Right atrium auricular region (tissue), 2 donors: Measurements from ENCODE around the gene PXK. TPM values are rescaled to one million over a fixed set of nuclear protein-coding genes. Genes with fewer than 3 reads are reported as not detected.

Source experiments
- DNase-seq: peaks from one replicate; pipeline ENCODE4 v3.0.0-alpha.2; 2019; ENCODE audit warnings: low spot score
- H3K27ac ChIP-seq, 2 donors: fragments of 200-600 bp; sonication (generic); 1 replicate in 1 of 2; 2 replicates in 1 of 2; pipeline ENCODE4 v1.5.1; 2016 to 2019
- H3K27me3 ChIP-seq, 2 donors: fragments of 200-600 bp; sonication (generic); one replicate each; pipeline versions ENCODE4 v1.5.1 to v1.6.0; 2017 to 2019
- H3K36me3 ChIP-seq: fragments of 200-600 bp; sonication (generic); one replicate; pipeline ENCODE4 v1.5.1; 2016
- H3K4me1 ChIP-seq, 2 donors: fragments of 200-600 bp; sonication (generic); one replicate each; pipeline versions ENCODE4 v1.5.1 to v1.6.0; 2017 to 2019
- H3K4me3 ChIP-seq, 2 donors: fragments of 200-600 bp; sonication (generic); 1 replicate in 1 of 2; 2 replicates in 1 of 2; pipeline ENCODE4 v1.5.1; 2017 to 2019; ENCODE audit warnings: mild to moderate bottlenecking in 1 of 2, moderate library complexity in 1 of 2
- H3K9me3 ChIP-seq, 2 donors: fragments of 200-600 bp; sonication (generic); one replicate each; pipeline ENCODE4 v1.5.1; 2019
- CTCF ChIP-seq, 2 donors: fragments of 200-600 bp; sonication (generic); IDR thresholded peaks; one replicate each; pipeline ENCODE4 v1.5.1; 2019; ENCODE audit warnings: antibody characterized with exemption in 2 of 2
- total RNA-seq, 2 donors: library from RNA; depleted of rRNA; stranded (reverse); fragments of >200 nt; gene quantifications; one replicate each; pipeline ENCODE4 v1.1.0, GENCODE V29; 2016

PXK gene
- total RNA-seq, 2 donors from 2014 or later: 18.3 to 22.5 TPM

GRCh38 chr3:58387650-58388546 lies 55.2 kb downstream of the PXK start:
- DNase-seq: no peak
- H3K4me3 ChIP-seq: no peak overlapping the region
- TF ChIP-seq CTCF (IDR thresholded peaks at IDR 0.05): no peak
- H3K36me3 ChIP-seq: peaks cover 6% of the 10 kb centered on the region
- peaks cover 0 to 56% of the 10 kb centered on the region in 2 donors for H3K4me1 ChIP-seq
- no peaks in the 10 kb centered on the region for H3K27me3 ChIP-seq
- peak overlapping the region; percentile 36 to 65 for H3K27ac ChIP-seq
- no peaks in the 10 kb centered on the region for H3K9me3 ChIP-seq

- Histone ChIP-seq H3K27me3 (no peaks in the 10 kb centered on the region), H3K4me1 (peaks cover 0 to 53% of the 10 kb centered on the region in 2 donors), H3K4me3 (no peak overlapping the region), H3K36me3 (no peaks in the 10 kb centered on the region), H3K9me3 (no peaks in the 10 kb centered on the region), H3K27ac (peak overlapping the region in 1 of 2 donors; percentile 36)
- DNase-seq: no peak
- no peak for TF ChIP-seq CTCF (IDR thresholded peaks at IDR 0.05)
These were observed 55.9 kb downstream of the PXK start for GRCh38 chr3:58388550-58389091.

GRCh38 chr3:58391156-58391865 lies 58.6 kb downstream of the PXK start:
- H3K4me3 ChIP-seq: no peak overlapping the region
- peaks cover 0 to 39% of the 10 kb centered on the region in 2 donors for H3K4me1 ChIP-seq
- DNase-seq: no peak
- H3K27me3 ChIP-seq: no peaks in the 10 kb centered on the region
- H3K36me3 ChIP-seq: peaks cover 8% of the 10 kb centered on the region
- TF ChIP-seq CTCF (IDR thresholded peaks at IDR 0.05): no peak
- no peaks in the 10 kb centered on the region for H3K9me3 ChIP-seq
- peak overlapping the region; percentile 40 to 52 for H3K27ac ChIP-seq

- DNase-seq: no peak
- Histone ChIP-seq H3K36me3 (peaks cover 13% of the 10 kb centered on the region), H3K9me3 (no peaks in the 10 kb centered on the region), H3K4me1 (peaks cover 0 to 30% of the 10 kb centered on the region in 2 donors), H3K27me3 (no peaks in the 10 kb centered on the region), H3K4me3 (no peak overlapping the region), H3K27ac (peak overlapping the region; percentile 40 to 52)
- no peak for TF ChIP-seq CTCF (IDR thresholded peaks at IDR 0.05)
These were observed 59.5 kb downstream of the PXK start for GRCh38 chr3:58392181-58392580.

- Histone ChIP-seq H3K36me3 (peaks cover 34% of the 10 kb centered on the region), H3K27me3 (no peaks in the 10 kb centered on the region), H3K9me3 (no peaks in the 10 kb centered on the region), H3K4me3 (no peak overlapping the region), H3K4me1 (peaks cover 0 to 23% of the 10 kb centered on the region in 2 donors), H3K27ac (no peak overlapping the region)
- no peak for DNase-seq
- no peak for TF ChIP-seq CTCF (IDR thresholded peaks at IDR 0.05)
These were observed 61.6 kb downstream of the PXK start for GRCh38 chr3:58394339-58394738.
